ENCODE measurements around the gene DNAH14.

GRCh38 chr1:225097175-225097574 is 167.7 kb downstream of the DNAH14 start:
- TF ChIP-seq CTCF (IDR thresholded peaks at IDR 0.05) (no peak), POLR2A (IDR thresholded peaks at IDR 0.05) (no peak)

All from body of pancreas (tissue), 4 donors.